Fibroblast of lung (primary cell): Measurements from ENCODE around the gene WNK1. TPM values are rescaled to one million over a fixed set of nuclear protein-coding genes. Genes with fewer than 3 reads are reported as not detected.
A peak's percentile ranks its signal among the peaks of the same experiment; 100 is the strongest.

Source experiments
- DNase-seq, 2 donors: peaks; one replicate each; pipeline versions ENCODE4 v3.0.0 to v3.0.0-alpha.2; 2010; ENCODE audit warnings: low read depth in 2 of 2
- H2AFZ ChIP-seq: 2 replicates; pipeline ENCODE4 v1.5.1; 2012; ENCODE audit warnings: low read length, control low read depth, inconsistent platforms
- H3K27ac ChIP-seq: 2 replicates; pipeline ENCODE4 v1.5.1; 2011; ENCODE audit warnings: low read length, control low read depth; ENCODE audit not compliant: insufficient read depth
- H3K27me3 ChIP-seq: 2 replicates; pipeline ENCODE4 v1.5.1; 2011; ENCODE audit warnings: mild to moderate bottlenecking, low read length; ENCODE audit not compliant: control insufficient read depth, insufficient read depth
- H3K36me3 ChIP-seq: 2 replicates; pipeline ENCODE4 v1.5.1; 2011; ENCODE audit warnings: low read length; ENCODE audit not compliant: control insufficient read depth, insufficient read depth
- H3K4me1 ChIP-seq: 2 replicates; pipeline ENCODE4 v1.5.1; 2011; ENCODE audit warnings: low read length; ENCODE audit not compliant: control insufficient read depth, insufficient read depth; ENCODE audit errors: extremely low read depth
- H3K4me2 ChIP-seq: 2 replicates; pipeline ENCODE4 v1.5.1; 2011; ENCODE audit warnings: low read length, control low read depth; ENCODE audit not compliant: insufficient read depth; ENCODE audit errors: extremely low read depth
- H3K4me3 ChIP-seq, 4 experiments: fragments of 200-600 bp in 1 of 4; sonication (generic) in 1 of 4; replicated peaks in 1 of 4; 2 replicates each; pipeline ENCODE4 v1.5.1; 2011 to 2016; ENCODE audit warnings: low read length in 4 of 4, low read depth in 3 of 4, mild to moderate bottlenecking in 3 of 4, control low read depth in 2 of 4, inconsistent platforms in 1 of 4, mixed read lengths in 1 of 4; ENCODE audit not compliant: insufficient read depth in 1 of 4; ENCODE audit errors: control extremely low read depth in 1 of 4
- H3K79me2 ChIP-seq: 2 replicates; pipeline ENCODE4 v1.5.1; 2012; ENCODE audit warnings: mild to moderate bottlenecking, low read length, inconsistent platforms; ENCODE audit not compliant: control insufficient read depth, insufficient read depth
- H3K9ac ChIP-seq: 2 replicates; pipeline ENCODE4 v1.5.1; 2011; ENCODE audit warnings: mild to moderate bottlenecking, low read length, control low read depth; ENCODE audit not compliant: insufficient read depth
- H3K9me3 ChIP-seq: 2 replicates; pipeline ENCODE4 v1.5.1; 2012; ENCODE audit warnings: low read depth, low read length; ENCODE audit not compliant: control insufficient read depth, insufficient read depth
- H4K20me1 ChIP-seq: 2 replicates; pipeline ENCODE4 v1.5.1; 2011; ENCODE audit warnings: low read length; ENCODE audit not compliant: control insufficient read depth, insufficient read depth; ENCODE audit errors: extremely low read depth
- CTCF ChIP-seq, 2 donors: IDR thresholded peaks in 1 of 2; conservative IDR thresholded peaks in 1 of 2; 1 replicate in 1 of 2; 2 replicates in 1 of 2; pipeline ENCODE4 v1.5.1; 2011 to 2012; ENCODE audit warnings: low read length in 2 of 2, control low read depth in 1 of 2, inconsistent platforms in 1 of 2, low read depth in 1 of 2, mild to moderate bottlenecking in 1 of 2
- EZH2 ChIP-seq: IDR thresholded peaks from 2 replicates; pipeline ENCODE4 v1.5.1; 2012; ENCODE audit warnings: low read length, control low read depth, mild to moderate bottlenecking; ENCODE audit errors: missing control alignments
- polyA plus RNA-seq, 2 donors: library from polyadenylated mRNA; depleted of rRNA in 1 of 2; stranded (reverse) in 1 of 2; unstranded in 1 of 2; fragments of >200 nt; gene quantifications; 2 replicates each; pipeline ENCODE4 v1.2.1, GENCODE V29; 2011 to 2012; ENCODE audit warnings: missing spikeins in 1 of 2
- total RNA-seq: library from RNA; depleted of rRNA; stranded (reverse); fragments of >200 nt; gene quantifications from 2 replicates; pipeline ENCODE4 v1.2.1, GENCODE V29; 2014

WNK1 gene
- total and polyA plus RNA-seq, 2 donors (not counting 1 experiment from before 2014, with no cell fraction given): 38.5 to 130 TPM

- Histone ChIP-seq H4K20me1 (peaks cover 2% of the 10 kb centered on the region), H2AFZ (no peak overlapping the region), H3K4me1 (no peaks in the 10 kb centered on the region), H3K9me3 (no peaks in the 10 kb centered on the region), H3K27me3 (no peaks in the 10 kb centered on the region), H3K4me2 (no peak overlapping the region), H3K79me2 (no peaks in the 10 kb centered on the region), H3K9ac (no peak overlapping the region), H3K27ac (no peak overlapping the region), H3K4me3 (no peak overlapping the region), H3K36me3 (peaks cover 7% of the 10 kb centered on the region)
- no peak for TF ChIP-seq CTCF (conservative IDR thresholded peaks at IDR 0.05 in 1 of 2, IDR thresholded peaks at IDR 0.05 in 1 of 2; ENCODE audit: low read depth in 1 of 2, low read length in 2 of 2)
- no peak for TF ChIP-seq EZH2
- DNase-seq: no peak
Measured at GRCh38 chr12:867905-868304, 115.5 kb downstream of the WNK1 start.

- Histone ChIP-seq H3K27ac (no peak overlapping the region), H3K9ac (no peak overlapping the region), H3K4me1 (no peaks in the 10 kb centered on the region), H3K4me3 (no peak overlapping the region), H3K79me2 (no peaks in the 10 kb centered on the region), H3K36me3 (peaks cover 7% of the 10 kb centered on the region), H3K9me3 (no peaks in the 10 kb centered on the region), H3K27me3 (no peaks in the 10 kb centered on the region), H3K4me2 (no peak overlapping the region), H2AFZ (no peak overlapping the region), H4K20me1 (peaks cover 2% of the 10 kb centered on the region)
- TF ChIP-seq EZH2 (no peak), CTCF (conservative IDR thresholded peaks at IDR 0.05 in 1 of 2, IDR thresholded peaks at IDR 0.05 in 1 of 2; ENCODE audit: low read depth in 1 of 2, low read length in 2 of 2) (peak in 1 of 2 donors; percentile 13)
- no peak for DNase-seq
Measured at GRCh38 chr12:868722-869121, 116.3 kb downstream of the WNK1 start.

GRCh38 chr12:870378-870777, 118.0 kb downstream of the WNK1 start:
- Histone ChIP-seq H3K27ac (no peak overlapping the region), H3K36me3 (peaks cover 5% of the 10 kb centered on the region), H3K27me3 (no peaks in the 10 kb centered on the region)

More at GRCh38 chr12:870378-870777, 118.0 kb downstream of the WNK1 start:
- DNase-seq: no peak
- TF ChIP-seq EZH2 (no peak), CTCF (conservative IDR thresholded peaks at IDR 0.05 in 1 of 2, IDR thresholded peaks at IDR 0.05 in 1 of 2; ENCODE audit: low read depth in 1 of 2, low read length in 2 of 2) (no peak)
- H4K20me1 ChIP-seq: no peaks in the 10 kb centered on the region
- H3K79me2 ChIP-seq: no peaks in the 10 kb centered on the region
- no peak overlapping the region for H3K4me3 ChIP-seq
- no peaks in the 10 kb centered on the region for H3K9me3 ChIP-seq
- H3K9ac ChIP-seq: no peak overlapping the region
- no peak overlapping the region for H2AFZ ChIP-seq
- no peaks in the 10 kb centered on the region for H3K4me1 ChIP-seq
- no peak overlapping the region for H3K4me2 ChIP-seq
